Measurements from ENCODE around the gene ATG12. TPM values are rescaled to one million over a fixed set of nuclear protein-coding genes. Genes with fewer than 3 reads are reported as not detected.

The ATG12 gene
- total and polyA plus RNA-seq, 2 of the 8 experiments (the other 6 are each of a cell fraction or from before 2014, with no cell fraction given), result 23.8 to 49.3 TPM

GRCh38 chr5:115857626-115858349, 16.4 kb upstream of the ATG12 start:
- H3K4me2 ChIP-seq (ENCODE audit: insufficient read depth in 1 of 2, low read depth in 2 of 2, low read length in 2 of 2), result no peak overlapping the region
- H3K79me1 ChIP-seq (ENCODE audit: low read depth, low read length), result no peaks in the 10 kb centered on the region; the same call in 1 of the 2 replicates
- no peak overlapping the region for H3K23ac ChIP-seq (ENCODE audit: insufficient read length)
- H3K9ac ChIP-seq (replicated peaks in 1 of 4; ENCODE audit: extremely low read depth in 1 of 4, low read depth in 3 of 4, low read length in 3 of 4), result no peak overlapping the region
- no peak overlapping the region for H3K14ac ChIP-seq (ENCODE audit: insufficient read length)
- H3K18ac ChIP-seq (ENCODE audit: extremely low read depth, low read length), result no peak overlapping the region
- no peaks in the 10 kb centered on the region for H3K27me3 ChIP-seq (replicated peaks in 1 of 4; ENCODE audit: control insufficient read depth in 3 of 4, extremely low read depth in 1 of 4, insufficient read depth in 3 of 4, low read length in 3 of 4)
- no peak overlapping the region for H2BK20ac ChIP-seq (ENCODE audit: low read length)
- no peak overlapping the region for H4K8ac ChIP-seq (ENCODE audit: extremely low read depth, insufficient read depth, low read length)
- H2BK12ac ChIP-seq (ENCODE audit: low read depth, low read length), result no peak overlapping the region
- no peaks in the 10 kb centered on the region for H3K36me3 ChIP-seq (ENCODE audit: control insufficient read depth in 2 of 4, insufficient read depth in 4 of 4, low read length in 3 of 4)
- H3K9me3 ChIP-seq (ENCODE audit: insufficient read depth in 2 of 2, low read depth in 1 of 2, low read length in 1 of 2), result peaks cover 0 to 8% of the 10 kb centered on the region in 2 experiments; a peak in 1 of 4 replicates
- no peak overlapping the region for H2BK120ac ChIP-seq (replicated peaks; ENCODE audit: low read depth, low read length)
- no peaks in the 10 kb centered on the region; the same call in 1 of the 2 replicates for H3K23me2 ChIP-seq (ENCODE audit: low read depth, low read length)
- peaks cover 0 to 5% (median 0%) of the 10 kb centered on the region in 4 experiments; a peak in 2 of 7 replicates for H3K4me1 ChIP-seq (replicated peaks in 1 of 4; ENCODE audit: control insufficient read depth in 3 of 4, insufficient read depth in 4 of 4, low read length in 3 of 4)
- ChIA-PET CTCF (ENCODE audit: partially characterized antibody) (no interaction called here), POLR2A (ENCODE audit: partially characterized antibody) (interaction anchor here (1.0 kb wide), 1 partner anchor 17 kb away, joined by 4 read pairs; the partner anchor contains the start of gene ATG12)
- H3K79me2 ChIP-seq (ENCODE audit: control insufficient read depth in 1 of 2, insufficient read depth in 2 of 2, low read length in 2 of 2), result peaks cover 0 to 87% of the 10 kb centered on the region in 2 experiments; a peak in 2 of 4 replicates
- no peak overlapping the region for H2AK5ac ChIP-seq (ENCODE audit: low read depth, low read length)
- no peaks in the 10 kb centered on the region for H4K20me1 ChIP-seq (replicated peaks in 1 of 2; ENCODE audit: control insufficient read depth in 1 of 2, insufficient read depth in 2 of 2, low read length in 2 of 2)
- FAIRE-seq, result no peak
- H4K5ac ChIP-seq (ENCODE audit: insufficient read length, low read depth, low read length), result no peak overlapping the region
- no peak for TF ChIP-seq RBBP5 (IDR thresholded peaks at IDR 0.05; ENCODE audit: borderline replicate concordance, low read depth, low read length)
- peak; percentile 41; the same call in 1 of the 2 replicates for TF ChIP-seq CEBPB (IDR thresholded peaks at IDR 0.05; ENCODE audit: low read depth, low read length)
- H3K4ac ChIP-seq (replicated peaks; ENCODE audit: insufficient read length, low read depth, low read length), result no peak overlapping the region
- no peak overlapping the region for H2BK15ac ChIP-seq (ENCODE audit: low read length)
- no peak overlapping the region for H2BK5ac ChIP-seq (ENCODE audit: low read depth, low read length)
- H2AFZ ChIP-seq (ENCODE audit: low read length), result no peak overlapping the region
- no peak overlapping the region for H3K56ac ChIP-seq (replicated peaks; ENCODE audit: insufficient read length, low read depth, low read length)
- no peak overlapping the region for H3K4me3 ChIP-seq (ENCODE audit: extremely low read depth in 1 of 4, insufficient read depth in 2 of 4, low read depth in 3 of 4, low read length in 4 of 4)
- no peak for DNase-seq (ENCODE audit: low read depth in 1 of 2, low spot score in 2 of 2)
- no peak overlapping the region; the same call in 1 of the 2 replicates for H3K27ac ChIP-seq (ENCODE audit: low read depth, low read length)
- no peak overlapping the region for H4K91ac ChIP-seq (replicated peaks; ENCODE audit: insufficient read length, low read length)
- 80% methylated on average over 2 of the region's 2 CpGs; no CpG with 5 or more reads in 1 of the 2 experiments for WGBS, 2 experiments (ENCODE audit: extremely low coverage in 1 of 2, insufficient coverage in 1 of 2, insufficient read length in 1 of 2, insufficient replicate concordance in 2 of 2, low coverage in 1 of 2, low lambda C conversion rate in 2 of 2, missing lambda C conversion rate in 1 of 2)
